GM12878 (cell line): Measurements from ENCODE around the gene SEC24C. TPM values are rescaled to one million over a fixed set of nuclear protein-coding genes. Genes with fewer than 3 reads are reported as not detected.

ENCODE experiments used
- CREM ChIP-seq: IDR thresholded peaks from 2 replicates; pipeline ENCODE4 v1.6.1; 2014; ENCODE audit warnings: antibody characterized with exemption, low read depth
- E2F4 ChIP-seq: IDR thresholded peaks from 2 replicates; pipeline ENCODE4 v1.6.1; 2012; ENCODE audit warnings: low read depth, low read length, improper control_type of control experiment
- ETV6 ChIP-seq, 2 experiments: fragments of 450-650 bp in 1 of 2; IDR thresholded peaks in 1 of 2; conservative IDR thresholded peaks in 1 of 2; 2 replicates each; pipeline ENCODE4 v1.6.1; 2014; ENCODE audit warnings: antibody characterized with exemption in 1 of 2, borderline replicate concordance in 1 of 2, low read depth in 1 of 2, mild to moderate bottlenecking in 1 of 2, moderate library complexity in 1 of 2
- HSF1 ChIP-seq: fragments of 150-350 bp; IDR thresholded peaks from 2 replicates; pipeline ENCODE4 v1.6.1; 2014; ENCODE audit warnings: mild to moderate bottlenecking, low read depth, low read length
- IRF4 ChIP-seq: IDR thresholded peaks from 2 replicates; pipeline ENCODE4 v1.6.1; 2011; ENCODE audit warnings: low read depth, low read length
- JUNB ChIP-seq: IDR thresholded peaks from 2 replicates; pipeline ENCODE4 v1.6.1; 2016; ENCODE audit warnings: antibody characterized with exemption, mild to moderate bottlenecking
- KDM1A ChIP-seq: fragments of 200-600 bp; sonication (generic); IDR thresholded peaks from 2 replicates; pipeline ENCODE4 v1.6.1; 2016; ENCODE audit warnings: borderline replicate concordance
- MEF2A ChIP-seq: IDR thresholded peaks from 2 replicates; pipeline ENCODE4 v1.6.1; 2011; ENCODE audit warnings: low read depth, mild to moderate bottlenecking, low read length, moderate library complexity; ENCODE audit not compliant: insufficient read depth
- NFIC ChIP-seq: IDR thresholded peaks from 2 replicates; pipeline ENCODE4 v1.6.1; 2012; ENCODE audit warnings: low read depth, mild to moderate bottlenecking, inconsistent platforms, low read length, moderate library complexity
- RB1 ChIP-seq: fragments of 450-650 bp; formaldehyde crosslinking; IDR thresholded peaks from 2 replicates; pipeline ENCODE4 v1.6.1; 2017; ENCODE audit warnings: mild to moderate bottlenecking, borderline replicate concordance
- RFX5 ChIP-seq: IDR thresholded peaks from 2 replicates; pipeline ENCODE4 v1.6.1; 2011; ENCODE audit warnings: low read depth, low read length, improper control_type of control experiment
- SPI1 ChIP-seq: IDR thresholded peaks from 2 replicates; pipeline ENCODE4 v1.6.1; 2011; ENCODE audit warnings: low read depth, mild to moderate bottlenecking, low read length, moderate library complexity, borderline replicate concordance; ENCODE audit not compliant: insufficient read depth
- TCF12 ChIP-seq: IDR thresholded peaks from 2 replicates; pipeline ENCODE4 v1.6.1; 2011; ENCODE audit warnings: low read depth, mild to moderate bottlenecking, low read length
- ZBED1 ChIP-seq: IDR thresholded peaks from 2 replicates; pipeline ENCODE4 v1.6.1; 2016; ENCODE audit warnings: borderline replicate concordance
- ZBTB11 ChIP-seq: fragments of 450-650 bp; formaldehyde crosslinking; IDR thresholded peaks from 2 replicates; pipeline ENCODE4 v1.5.0; 2022; ENCODE audit warnings: mild to moderate bottlenecking, missing genetic modification characterization
- polyA plus RNA-seq, 11 experiments: library from polyadenylated mRNA; depleted of rRNA in 4 of 11; unstranded in 6 of 11; stranded (reverse) in 5 of 11; fragments of >200 nt; fragmentation: Nextera tagmentation in 4 of 11; fragmentation: Illumina TruSeq in 1 of 11; extraction: Ambion mirVana in 4 of 11; extraction: Trizol in 1 of 11; gene quantifications; 1 replicate in 1 of 11; 2 replicates in 10 of 11; pipeline versions ENCODE4 v1.2.1 to v1.2.3, GENCODE V29; 2011 to 2016; ENCODE audit warnings: inconsistent platforms in 2 of 11, missing spikeins in 2 of 11, low read depth in 1 of 11
- total RNA-seq, 4 experiments: library from RNA; depleted of rRNA in 3 of 4; stranded (reverse); fragments of >200 nt in 3 of 4; fragmentation: Illumina TruSeq in 1 of 4; extraction: Trizol in 1 of 4; gene quantifications; 2 replicates each; pipeline versions ENCODE4 v1.2.1 to v1.2.3, GENCODE V29; 2013 to 2021
- TF ChIP-seq, protein P1 (sequence below): fragments of 450-650 bp; formaldehyde crosslinking; IDR thresholded peaks from 2 replicates; pipeline ENCODE4 v1.4.0; 2020; ENCODE audit warnings: mild to moderate bottlenecking, moderate library complexity
- TF ChIP-seq, protein P2 (sequence below): fragments of 150-350 bp; IDR thresholded peaks from 2 replicates; pipeline ENCODE4 v1.6.1; 2016; ENCODE audit warnings: low read depth, low read length

SEC24C gene
- total and polyA plus RNA-seq, 10 of the 15 experiments (the other 5 are each of a cell fraction or from before 2014, with no cell fraction given), result 12.7 to 117 (median 73.8) TPM

GRCh38 chr10:73762915-73763314 is 18.7 kb downstream of the SEC24C start (continued):
- TF ChIP-seq, protein P1, sequence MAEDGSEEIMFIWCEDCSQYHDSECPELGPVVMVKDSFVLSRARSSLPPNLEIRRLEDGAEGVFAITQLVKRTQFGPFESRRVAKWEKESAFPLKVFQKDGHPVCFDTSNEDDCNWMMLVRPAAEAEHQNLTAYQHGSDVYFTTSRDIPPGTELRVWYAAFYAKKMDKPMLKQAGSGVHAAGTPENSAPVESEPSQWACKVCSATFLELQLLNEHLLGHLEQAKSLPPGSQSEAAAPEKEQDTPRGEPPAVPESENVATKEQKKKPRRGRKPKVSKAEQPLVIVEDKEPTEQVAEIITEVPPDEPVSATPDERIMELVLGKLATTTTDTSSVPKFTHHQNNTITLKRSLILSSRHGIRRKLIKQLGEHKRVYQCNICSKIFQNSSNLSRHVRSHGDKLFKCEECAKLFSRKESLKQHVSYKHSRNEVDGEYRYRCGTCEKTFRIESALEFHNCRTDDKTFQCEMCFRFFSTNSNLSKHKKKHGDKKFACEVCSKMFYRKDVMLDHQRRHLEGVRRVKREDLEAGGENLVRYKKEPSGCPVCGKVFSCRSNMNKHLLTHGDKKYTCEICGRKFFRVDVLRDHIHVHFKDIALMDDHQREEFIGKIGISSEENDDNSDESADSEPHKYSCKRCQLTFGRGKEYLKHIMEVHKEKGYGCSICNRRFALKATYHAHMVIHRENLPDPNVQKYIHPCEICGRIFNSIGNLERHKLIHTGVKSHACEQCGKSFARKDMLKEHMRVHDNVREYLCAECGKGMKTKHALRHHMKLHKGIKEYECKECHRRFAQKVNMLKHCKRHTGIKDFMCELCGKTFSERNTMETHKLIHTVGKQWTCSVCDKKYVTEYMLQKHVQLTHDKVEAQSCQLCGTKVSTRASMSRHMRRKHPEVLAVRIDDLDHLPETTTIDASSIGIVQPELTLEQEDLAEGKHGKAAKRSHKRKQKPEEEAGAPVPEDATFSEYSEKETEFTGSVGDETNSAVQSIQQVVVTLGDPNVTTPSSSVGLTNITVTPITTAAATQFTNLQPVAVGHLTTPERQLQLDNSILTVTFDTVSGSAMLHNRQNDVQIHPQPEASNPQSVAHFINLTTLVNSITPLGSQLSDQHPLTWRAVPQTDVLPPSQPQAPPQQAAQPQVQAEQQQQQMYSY, result no peak
- no peak for TF ChIP-seq SPI1
- TF ChIP-seq CREM, result peak; percentile 69; the same call in 1 of the 2 replicates
- TF ChIP-seq MEF2A, result peak; percentile 38; the same call in 1 of the 2 replicates
- no peak for TF ChIP-seq RFX5
- peak; percentile 66; the same call in 1 of the 2 replicates for TF ChIP-seq IRF4
- no peak for TF ChIP-seq E2F4
- TF ChIP-seq KDM1A, result no peak
- TF ChIP-seq, protein P2, sequence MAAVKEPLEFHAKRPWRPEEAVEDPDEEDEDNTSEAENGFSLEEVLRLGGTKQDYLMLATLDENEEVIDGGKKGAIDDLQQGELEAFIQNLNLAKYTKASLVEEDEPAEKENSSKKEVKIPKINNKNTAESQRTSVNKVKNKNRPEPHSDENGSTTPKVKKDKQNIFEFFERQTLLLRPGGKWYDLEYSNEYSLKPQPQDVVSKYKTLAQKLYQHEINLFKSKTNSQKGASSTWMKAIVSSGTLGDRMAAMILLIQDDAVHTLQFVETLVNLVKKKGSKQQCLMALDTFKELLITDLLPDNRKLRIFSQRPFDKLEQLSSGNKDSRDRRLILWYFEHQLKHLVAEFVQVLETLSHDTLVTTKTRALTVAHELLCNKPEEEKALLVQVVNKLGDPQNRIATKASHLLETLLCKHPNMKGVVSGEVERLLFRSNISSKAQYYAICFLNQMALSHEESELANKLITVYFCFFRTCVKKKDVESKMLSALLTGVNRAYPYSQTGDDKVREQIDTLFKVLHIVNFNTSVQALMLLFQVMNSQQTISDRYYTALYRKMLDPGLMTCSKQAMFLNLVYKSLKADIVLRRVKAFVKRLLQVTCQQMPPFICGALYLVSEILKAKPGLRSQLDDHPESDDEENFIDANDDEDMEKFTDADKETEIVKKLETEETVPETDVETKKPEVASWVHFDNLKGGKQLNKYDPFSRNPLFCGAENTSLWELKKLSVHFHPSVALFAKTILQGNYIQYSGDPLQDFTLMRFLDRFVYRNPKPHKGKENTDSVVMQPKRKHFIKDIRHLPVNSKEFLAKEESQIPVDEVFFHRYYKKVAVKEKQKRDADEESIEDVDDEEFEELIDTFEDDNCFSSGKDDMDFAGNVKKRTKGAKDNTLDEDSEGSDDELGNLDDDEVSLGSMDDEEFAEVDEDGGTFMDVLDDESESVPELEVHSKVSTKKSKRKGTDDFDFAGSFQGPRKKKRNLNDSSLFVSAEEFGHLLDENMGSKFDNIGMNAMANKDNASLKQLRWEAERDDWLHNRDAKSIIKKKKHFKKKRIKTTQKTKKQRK, result no peak
- TF ChIP-seq ETV6 (conservative IDR thresholded peaks at IDR 0.05 in 1 of 2, IDR thresholded peaks at IDR 0.05 in 1 of 2; ENCODE audit: borderline replicate concordance in 1 of 2, low read depth in 1 of 2), result peak in 1 of 2 experiments; percentile 77; a peak in 2 of 4 replicates
- TF ChIP-seq ZBTB11, result no peak
- TF ChIP-seq NFIC, result peak; percentile 86
- TF ChIP-seq RB1, result no peak
- no peak for TF ChIP-seq ZBED1
- TF ChIP-seq TCF12, result no peak
- TF ChIP-seq HSF1, result no peak
- peak; percentile 93 for TF ChIP-seq JUNB
